Natural killer cell (primary cell): ENCODE results near the gene RBFOX2. TPM values are rescaled to one million over a fixed set of nuclear protein-coding genes. Genes with fewer than 3 reads are reported as not detected.
A peak's percentile ranks its signal among the peaks of the same experiment; 100 is the strongest.

Source experiments
- ATAC-seq, 3 donors: fragments of 150-1000 bp in 2 of 3; fragments of 200-7000 bp in 1 of 3; cut with Tn5 transposase; 1 replicate in 1 of 3; 2 replicates in 2 of 3; pipeline ENCODE4 v1.10.0; 2021; ENCODE audit warnings: mild to moderate bottlenecking in 2 of 3, moderate library complexity in 2 of 3
- DNase-seq, 2 donors: peaks; one replicate each; pipeline versions ENCODE4 v3.0.0 to v3.0.0-alpha.2; 2013 to 2021; ENCODE audit warnings: mixed read lengths in 1 of 2
- H3K27ac ChIP-seq: one replicate; pipeline ENCODE4 v1.5.1; 2013; ENCODE audit warnings: mild to moderate bottlenecking, low read length
- H3K27me3 ChIP-seq: one replicate; pipeline ENCODE4 v1.6.1; 2013; ENCODE audit warnings: low read length; ENCODE audit not compliant: control insufficient read depth, insufficient read depth
- H3K36me3 ChIP-seq: one replicate; pipeline ENCODE4 v1.6.1; 2013; ENCODE audit warnings: low read length; ENCODE audit not compliant: control insufficient read depth, insufficient read depth
- H3K4me1 ChIP-seq: one replicate; pipeline ENCODE4 v1.6.1; 2013; ENCODE audit warnings: low read length; ENCODE audit not compliant: control insufficient read depth, insufficient read depth
- H3K4me3 ChIP-seq: one replicate; pipeline ENCODE4 v1.5.1; 2013; ENCODE audit warnings: low read length
- H3K9me3 ChIP-seq: one replicate; pipeline ENCODE4 v1.6.1; 2013; ENCODE audit warnings: low read length; ENCODE audit not compliant: control insufficient read depth, insufficient read depth
- H3K27ac Mint-ChIP-seq, 2 donors: one replicate each; pipeline ENCODE4 v1.8.0; 2022; ENCODE audit warnings: mild to moderate bottlenecking in 2 of 2, mixed read lengths in 2 of 2, moderate library complexity in 1 of 2
- H3K27me3 Mint-ChIP-seq, 2 donors: one replicate each; pipeline ENCODE4 v1.8.0; 2022; ENCODE audit warnings: low read depth in 2 of 2, mixed read lengths in 2 of 2
- H3K36me3 Mint-ChIP-seq: one replicate; pipeline ENCODE4 v1.8.0; 2022; ENCODE audit warnings: mixed read lengths
- H3K4me1 Mint-ChIP-seq, 2 donors: one replicate each; pipeline ENCODE4 v1.8.0; 2022; ENCODE audit warnings: mixed read lengths in 2 of 2
- H3K4me3 Mint-ChIP-seq: one replicate; pipeline ENCODE4 v1.8.0; 2022; ENCODE audit warnings: mild to moderate bottlenecking, moderate library complexity, mixed read lengths
- H3K9me3 Mint-ChIP-seq, 2 donors: one replicate each; pipeline ENCODE4 v1.8.0; 2022; ENCODE audit warnings: mixed read lengths in 2 of 2
- WGBS: methylation state at CpG from one replicate; pipeline ENCODE4 v1.1.7; 2013; ENCODE audit warnings: missing lambda C conversion rate; ENCODE audit not compliant: insufficient coverage; 5-methylcytosine and 5-hydroxymethylcytosine counted together
- intact Hi-C: fragments of 100-400 bp; cut with micrococcal nuclease; formaldehyde crosslinking; loops from one replicate; pipeline ENCODE4 v1.14.2; 2022
- total RNA-seq, 4 donors: library from RNA; stranded (reverse); fragments of 120-200 nt in 1 of 4; gene quantifications; one replicate each; pipeline versions ENCODE4 v1.2.3 to v1.2.4, GENCODE V29; 2013 to 2022
- TF ChIP-seq, protein P1 (sequence below): fragments of 200-600 bp; IDR thresholded peaks from one replicate; pipeline ENCODE4 v1.8.0; 2022; ENCODE audit warnings: antibody characterized with exemption

RBFOX2 gene
- total RNA-seq, 3 donors from 2014 or later (not counting 1 experiment from before 2014, with no cell fraction given): 1.0 to 4.7 (median 3.0) TPM

GRCh38 chr22:35850831-35851230 is 177.8 kb downstream of the RBFOX2 start:
- intact Hi-C loops: no loop called here
- H3K9me3 Mint-ChIP-seq: no peaks in the 10 kb centered on the region
- no peaks in the 10 kb centered on the region for H3K4me1 Mint-ChIP-seq
- H3K27ac ChIP-seq: no peak overlapping the region
- H3K4me3 Mint-ChIP-seq: no peak overlapping the region
- no peaks in the 10 kb centered on the region for H3K4me1 ChIP-seq
- WGBS: 100% methylated on average over 4 of the region's 5 CpGs
- no peak overlapping the region for H3K27ac Mint-ChIP-seq
- H3K9me3 ChIP-seq: no peaks in the 10 kb centered on the region
- H3K36me3 Mint-ChIP-seq: no peaks in the 10 kb centered on the region
- H3K27me3 ChIP-seq: no peaks in the 10 kb centered on the region
- no peaks in the 10 kb centered on the region for H3K36me3 ChIP-seq
- DNase-seq (no peak), ATAC-seq (no peak)
- H3K27me3 Mint-ChIP-seq: no peaks in the 10 kb centered on the region
- no peak overlapping the region for H3K4me3 ChIP-seq
- TF ChIP-seq, protein P1, sequence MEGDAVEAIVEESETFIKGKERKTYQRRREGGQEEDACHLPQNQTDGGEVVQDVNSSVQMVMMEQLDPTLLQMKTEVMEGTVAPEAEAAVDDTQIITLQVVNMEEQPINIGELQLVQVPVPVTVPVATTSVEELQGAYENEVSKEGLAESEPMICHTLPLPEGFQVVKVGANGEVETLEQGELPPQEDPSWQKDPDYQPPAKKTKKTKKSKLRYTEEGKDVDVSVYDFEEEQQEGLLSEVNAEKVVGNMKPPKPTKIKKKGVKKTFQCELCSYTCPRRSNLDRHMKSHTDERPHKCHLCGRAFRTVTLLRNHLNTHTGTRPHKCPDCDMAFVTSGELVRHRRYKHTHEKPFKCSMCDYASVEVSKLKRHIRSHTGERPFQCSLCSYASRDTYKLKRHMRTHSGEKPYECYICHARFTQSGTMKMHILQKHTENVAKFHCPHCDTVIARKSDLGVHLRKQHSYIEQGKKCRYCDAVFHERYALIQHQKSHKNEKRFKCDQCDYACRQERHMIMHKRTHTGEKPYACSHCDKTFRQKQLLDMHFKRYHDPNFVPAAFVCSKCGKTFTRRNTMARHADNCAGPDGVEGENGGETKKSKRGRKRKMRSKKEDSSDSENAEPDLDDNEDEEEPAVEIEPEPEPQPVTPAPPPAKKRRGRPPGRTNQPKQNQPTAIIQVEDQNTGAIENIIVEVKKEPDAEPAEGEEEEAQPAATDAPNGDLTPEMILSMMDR: no peak

DNA sequence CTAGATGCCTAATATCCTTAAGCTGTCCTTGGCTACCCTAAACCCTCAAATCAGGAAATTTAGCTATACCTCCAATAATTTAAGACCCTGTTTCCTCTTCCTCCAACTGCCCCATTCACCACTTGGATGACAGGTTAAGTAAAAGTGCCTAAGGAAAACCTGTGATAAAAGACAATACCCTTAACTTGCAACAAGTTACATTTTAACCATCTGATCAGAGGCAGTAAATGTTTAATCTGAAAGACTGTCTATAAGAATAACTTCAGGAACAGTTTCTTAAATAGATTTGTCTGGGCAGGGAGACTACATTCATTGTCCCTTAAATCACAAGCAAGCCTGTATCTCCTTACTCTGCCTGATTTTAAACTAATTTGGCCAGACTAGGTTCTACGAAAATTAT is 181.8 kb downstream of the RBFOX2 start:
- intact Hi-C loops: no loop called here
- Mint-ChIP-seq H3K4me1 (no peaks in the 10 kb centered on the region), H3K4me3 (no peak overlapping the region), H3K9me3 (no peaks in the 10 kb centered on the region), H3K27ac (no peak overlapping the region), H3K27me3 (peaks cover 5 to 11% of the 10 kb centered on the region in 2 donors), H3K36me3 (no peaks in the 10 kb centered on the region)
- DNase-seq (no peak), ATAC-seq (no peak)
- peaks cover 2% of the 10 kb centered on the region for H3K27me3 ChIP-seq
- H3K4me3 ChIP-seq: no peak overlapping the region
- TF ChIP-seq, protein P1: no peak
- H3K27ac ChIP-seq: no peak overlapping the region
- no peaks in the 10 kb centered on the region for H3K36me3 ChIP-seq
- 100% methylated on average over 1 of the region's 1 CpG for WGBS
- no peaks in the 10 kb centered on the region for H3K4me1 ChIP-seq
- H3K9me3 ChIP-seq: no peaks in the 10 kb centered on the region

- Mint-ChIP-seq H3K4me1 (peaks cover 1 to 2% of the 10 kb centered on the region in 2 donors), H3K9me3 (no peaks in the 10 kb centered on the region), H3K27me3 (peaks cover 10 to 14% of the 10 kb centered on the region in 2 donors), H3K27ac (no peak overlapping the region), H3K4me3 (no peak overlapping the region), H3K36me3 (no peaks in the 10 kb centered on the region)
- DNase-seq: no peak
- H3K9me3 ChIP-seq: no peaks in the 10 kb centered on the region
- TF ChIP-seq, protein P1: no peak
- intact Hi-C loops: no loop called here
- H3K36me3 ChIP-seq: no peaks in the 10 kb centered on the region
- H3K27ac ChIP-seq: no peak overlapping the region
- no peak overlapping the region for H3K4me3 ChIP-seq
- ATAC-seq: no peak
- WGBS: 79% methylated on average over 2 of the region's 2 CpGs
- peaks cover 2% of the 10 kb centered on the region for H3K27me3 ChIP-seq
- H3K4me1 ChIP-seq: no peaks in the 10 kb centered on the region
Measured at GRCh38 chr22:35844886-35845285, 183.7 kb downstream of the RBFOX2 start.

- H3K27ac ChIP-seq: no peak overlapping the region
- peaks cover 4 to 5% of the 10 kb centered on the region in 2 donors for H3K4me1 Mint-ChIP-seq
- TF ChIP-seq, protein P1: no peak
- H3K4me1 ChIP-seq: no peaks in the 10 kb centered on the region
- no peaks in the 10 kb centered on the region for H3K36me3 ChIP-seq
- H3K27me3 ChIP-seq: peaks cover 2% of the 10 kb centered on the region
- H3K27me3 Mint-ChIP-seq: peaks cover 17 to 26% of the 10 kb centered on the region in 2 donors
- no peak overlapping the region for H3K4me3 Mint-ChIP-seq
- no peak overlapping the region for H3K4me3 ChIP-seq
- H3K9me3 ChIP-seq: no peaks in the 10 kb centered on the region
- 38% methylated on average over 2 of the region's 2 CpGs for WGBS
- intact Hi-C loops: no loop called here
- no peak overlapping the region for H3K27ac Mint-ChIP-seq
- ATAC-seq: peak in 1 of 3 donors; percentile 37
- peak in 1 of 2 donors; percentile 18 for DNase-seq
- no peaks in the 10 kb centered on the region for H3K36me3 Mint-ChIP-seq
- H3K9me3 Mint-ChIP-seq: no peaks in the 10 kb centered on the region
Measured at GRCh38 chr22:35842954-35843353, 185.7 kb downstream of the RBFOX2 start.
